K562 (cell line): ENCODE results near the gene LRFN2. TPM values are rescaled to one million over a fixed set of nuclear protein-coding genes. Genes with fewer than 3 reads are reported as not detected.

ENCODE experiments used
- BRF1 ChIP-seq: IDR thresholded peaks from 3 replicates; pipeline ENCODE4 v1.6.1; 2011; ENCODE audit warnings: borderline replicate concordance, mild to moderate bottlenecking; ENCODE audit not compliant: insufficient read length; ENCODE audit errors: extremely low read depth
- CEBPG ChIP-seq, 3 experiments: fragments of 200-800 bp in 1 of 3; sonication (Bioruptor generic) in 1 of 3; sonication (generic) in 1 of 3; formaldehyde crosslinking in 1 of 3; IDR thresholded peaks in 2 of 3; conservative IDR thresholded peaks in 1 of 3; 2 replicates each; pipeline versions ENCODE4 v1.6.1 to v1.8.0; 2016 to 2022; ENCODE audit warnings: missing compliant biosample characterization in 2 of 3, missing genetic modification characterization in 2 of 3, mild to moderate bottlenecking in 1 of 3, missing genetic modification reagents in 1 of 3
- EP400 ChIP-seq: fragments of 450-650 bp; IDR thresholded peaks from 2 replicates; pipeline ENCODE4 v1.6.1; 2017; ENCODE audit warnings: antibody characterized with exemption, mild to moderate bottlenecking, moderate library complexity
- MGA ChIP-seq: fragments of 450-650 bp; IDR thresholded peaks from 2 replicates; pipeline ENCODE4 v1.6.1; 2016; ENCODE audit warnings: mild to moderate bottlenecking, moderate library complexity
- MLLT1 ChIP-seq, 2 experiments: fragments of 450-650 bp; IDR thresholded peaks; 2 replicates each; pipeline ENCODE4 v1.6.1; 2016
- MLX ChIP-seq, 2 experiments: fragments of 450-650 bp in 1 of 2; sonication (generic) in 1 of 2; formaldehyde crosslinking; conservative IDR thresholded peaks; 2 replicates each; pipeline versions ENCODE4 v1.4.0 to v1.8.1; 2020 to 2022; ENCODE audit warnings: mild to moderate bottlenecking in 1 of 2, missing genetic modification reagents in 1 of 2
- RBBP5 ChIP-seq: fragments of 200-600 bp; sonication (generic); IDR thresholded peaks from 2 replicates; pipeline ENCODE4 v1.6.1; 2012; ENCODE audit warnings: borderline replicate concordance, mild to moderate bottlenecking, low read length, control low read depth, inconsistent platforms; ENCODE audit not compliant: insufficient read depth, poor library complexity, severe bottlenecking
- SAP30 ChIP-seq: fragments of 200-600 bp; sonication (generic); IDR thresholded peaks from 2 replicates; pipeline ENCODE4 v1.6.1; 2012; ENCODE audit warnings: borderline replicate concordance, low read depth, mild to moderate bottlenecking, moderate library complexity, low read length, control low read depth, inconsistent platforms; ENCODE audit not compliant: insufficient read depth, poor library complexity, severe bottlenecking
- TCF7L2 ChIP-seq: fragments of 150-350 bp; IDR thresholded peaks from 2 replicates; pipeline ENCODE4 v1.6.1; 2016; ENCODE audit warnings: low read depth, mild to moderate bottlenecking, low read length, moderate library complexity
- ZNF589 ChIP-seq: fragments of 200-800 bp; sonication (Bioruptor generic); IDR thresholded peaks from 2 replicates; pipeline ENCODE4 v1.6.1; 2016; ENCODE audit warnings: low read depth, missing genetic modification characterization, missing compliant biosample characterization
- polyA plus RNA-seq, 8 experiments: library from polyadenylated mRNA; depleted of rRNA in 4 of 8; stranded (reverse) in 5 of 8; unstranded in 3 of 8; fragments of >200 nt; fragmentation: Nextera tagmentation in 2 of 8; fragmentation: Illumina TruSeq in 1 of 8; extraction: Ambion mirVana in 2 of 8; extraction: Trizol in 1 of 8; gene quantifications; 2 replicates each; pipeline versions ENCODE4 v1.2.1 to v1.2.3, GENCODE V29; 2011 to 2014; ENCODE audit warnings: inconsistent platforms in 1 of 8, missing spikeins in 1 of 8
- total RNA-seq, 7 experiments: library from RNA; depleted of rRNA in 6 of 7; stranded (reverse); fragments of >200 nt in 6 of 7; fragmentation: Illumina TruSeq in 2 of 7; extraction: Trizol in 2 of 7; gene quantifications; 2 replicates each; pipeline versions ENCODE4 v1.2.1 to v1.2.3, GENCODE V29; 2011 to 2021; ENCODE audit warnings: low replicate concordance in 1 of 7

The LRFN2 gene
- total and polyA plus RNA-seq, 9 of the 15 experiments (the other 6 are each of a cell fraction or from before 2014, with no cell fraction given) = not detected

- no peak for TF ChIP-seq MGA
- no peak for TF ChIP-seq TCF7L2
- TF ChIP-seq SAP30 = no peak
- TF ChIP-seq MLLT1 (IDR thresholded peaks at IDR 0.05) = no peak
- no peak for TF ChIP-seq RBBP5
- TF ChIP-seq BRF1 = no peak
- TF ChIP-seq ZNF589 (CRISPR knock-in tag) = no peak
- TF ChIP-seq MLX (CRISPR knock-in tag; conservative IDR thresholded peaks at IDR 0.05) = no peak
- no peak for TF ChIP-seq EP400
- no peak for TF ChIP-seq CEBPG (CRISPR knock-in tag; IDR thresholded peaks at IDR 0.05)
- no peak for TF ChIP-seq CEBPG (tag; conservative IDR thresholded peaks at IDR 0.05 in 1 of 2, IDR thresholded peaks at IDR 0.05 in 1 of 2)
These were observed 10.1 kb upstream of the LRFN2 start (continued) for GRCh38 chr6:40597301-40597700.
